Heart right ventricle (tissue), 16 donors: ENCODE measurements around the gene GTF2F1. TPM values are rescaled to one million over a fixed set of nuclear protein-coding genes. Genes with fewer than 3 reads are reported as not detected.

Source experiments
- ATAC-seq, 8 donors: fragments of 200-7000 bp; cut with Tn5 transposase; one replicate each; pipeline ENCODE4 v1.9.1; 2020; ENCODE audit warnings: mild to moderate bottlenecking in 8 of 8, moderate library complexity in 8 of 8, moderate number of reproducible peaks in 1 of 8
- DNase-seq, 2 donors: peaks; one replicate each; pipeline ENCODE4 v3.0.0-alpha.2; 2020
- H3K27ac ChIP-seq, 10 donors: fragments of 200-600 bp; sonication (generic) in 2 of 10; one replicate each; pipeline versions ENCODE4 v1.5.0 to v1.8.0; 2020 to 2022; ENCODE audit warnings: mild to moderate bottlenecking in 3 of 10
- H3K27me3 ChIP-seq, 7 donors: fragments of 200-600 bp; one replicate each; pipeline ENCODE4 v1.8.0; 2021 to 2022; ENCODE audit warnings: mild to moderate bottlenecking in 2 of 7
- H3K36me3 ChIP-seq, 9 donors: fragments of 200-600 bp; sonication (generic) in 1 of 9; one replicate each; pipeline versions ENCODE4 v1.5.0 to v1.8.0; 2020 to 2022; ENCODE audit warnings: mild to moderate bottlenecking in 2 of 9
- H3K4me1 ChIP-seq, 9 donors: fragments of 200-600 bp; sonication (generic) in 1 of 9; one replicate each; pipeline versions ENCODE4 v1.5.0 to v1.8.0; 2020 to 2022; ENCODE audit warnings: mild to moderate bottlenecking in 4 of 9
- H3K4me3 ChIP-seq, 10 donors: fragments of 200-600 bp; sonication (generic) in 2 of 10; one replicate each; pipeline versions ENCODE4 v1.5.0 to v1.8.0; 2020 to 2022; ENCODE audit warnings: mild to moderate bottlenecking in 7 of 10, moderate library complexity in 2 of 10
- H3K9me3 ChIP-seq, 11 donors: fragments of 200-600 bp in 10 of 11; sonication (generic) in 2 of 11; one replicate each; pipeline versions ENCODE4 v1.5.0 to v1.8.0; 2013 to 2022; ENCODE audit warnings: mild to moderate bottlenecking in 2 of 11, control low read depth in 1 of 11, moderate library complexity in 1 of 11
- CTCF ChIP-seq, 9 donors: fragments of 200-600 bp; sonication (generic) in 2 of 9; IDR thresholded peaks; one replicate each; pipeline versions ENCODE4 v1.5.0 to v1.8.0; 2021 to 2022; ENCODE audit warnings: antibody characterized with exemption in 9 of 9, mild to moderate bottlenecking in 5 of 9, moderate library complexity in 1 of 9
- WGBS, 2 donors: extraction: QIAGEN DNeasy Blood & Tissue Kit; methylation state at CpG; one replicate each; pipeline ENCODE4 v1.1.7; 2013; ENCODE audit warnings: inconsistent platforms in 1 of 2; 5-methylcytosine and 5-hydroxymethylcytosine counted together
- intact Hi-C, 10 donors: fragments of 100-400 bp; cut with DNase I; formaldehyde crosslinking; loops; one replicate each; pipeline versions ENCODE4 v1.11.1 to v1.14.2; 2022
- polyA plus RNA-seq, 2 donors: library from polyadenylated mRNA; stranded (reverse); fragments of 200-250 nt; gene quantifications; one replicate each; pipeline ENCODE4 v1.2.3, GENCODE V29; 2013
- total RNA-seq, 10 donors: library from RNA; stranded (reverse); fragmentation: NEBNext Ultra II Directional in 3 of 10; extraction: Animal tissue kit (Norgen Biotek cat#: 25700) in 3 of 10; gene quantifications; one replicate each; pipeline versions ENCODE4 v1.2.1 to v1.2.4, GENCODE V29; 2021 to 2023
- donor health status: Arrhythmogenic right ventricular cardiomyopathy.
- donor health status: ischemic (EF 13 %, LVEDD 7.1; RV severe dilation, severe dysfunction).
- donor health status: healthy with polysubstance abuse.
- donor health status: DM: no; HTN: yes; CAD: no.
- donor health status: DM: no; HTN: no; CAD: no.
- donor health status: ischemic (EF 25% LVEDD 6.9; RV normal size, moderate dysfunction).
- donor health status: ischemic (EF 25% LVEDD 5.7; RV mildly dilated, moderate dysfunction).
- donor health status: healthy.
- donor health status: DM: yes; HTN: yes; CAD: no.
- donor health status: Ischemic cardiomyopathy.
- donor health status: ischemic (EF 35%, LVEDD 5.7; RV mildly dilated, moderate dysfunction).
- donor health status: nonischemic (EF 11% LVEDD 7.7; RV severe dilation, severe dysfunction).
- donor health status: DM: yes; HTN: yes; CAD: no.
- donor health status: PGD.
- donor health status: ischemic (EF 29% LVEDD 5.4; RV normal size, mild dysfunction).
- donor health status: nonischemic (EF 23%, LVEDD 6.1; RV moderate dilation, normal function).

The GTF2F1 gene
- total and polyA plus RNA-seq, 12 donors, result 23.3 to 44.8 (median 30.8) TPM

- no peaks in the 10 kb centered on the region for H3K9me3 ChIP-seq
- no peaks in the 10 kb centered on the region for H3K27me3 ChIP-seq
- peaks cover 0 to 42% (median 5%) of the 10 kb centered on the region in 9 donors for H3K4me1 ChIP-seq
- peaks cover 10 to 88% (median 63%) of the 10 kb centered on the region in 9 donors for H3K36me3 ChIP-seq
- no peak overlapping the region for H3K27ac ChIP-seq
- 93 to 94% methylated on average over 29 of the region's 29 CpGs for WGBS, 2 donors
- peak in 1 of 8 donors; percentile 13 for ATAC-seq
- no peak for DNase-seq
- intact Hi-C loops, result loop anchor here in 1 of 10 donors (10.0 kb wide), 1 partner anchor 192 kb away; no protein-coding TSS in a partner anchor
- H3K4me3 ChIP-seq, result no peak overlapping the region
- TF ChIP-seq CTCF (IDR thresholded peaks at IDR 0.05), result no peak
Observed at GRCh38 chr19:6416658-6417405, 23.9 kb upstream of the GTF2F1 start.

- peaks cover 0 to 33% (median 0%) of the 10 kb centered on the region in 9 donors for H3K4me1 ChIP-seq
- no peak for TF ChIP-seq CTCF (IDR thresholded peaks at IDR 0.05)
- intact Hi-C loops, result loop anchor here in 1 of 10 donors (10.0 kb wide), 1 partner anchor 191 kb away; no protein-coding TSS in a partner anchor
- WGBS, 2 donors, result 94% methylated on average over 32 of the region's 32 CpGs
- ATAC-seq (no peak), DNase-seq (no peak)
- no peaks in the 10 kb centered on the region for H3K27me3 ChIP-seq
- H3K36me3 ChIP-seq, result peaks cover 10 to 76% (median 63%) of the 10 kb centered on the region in 9 donors
- no peak overlapping the region for H3K27ac ChIP-seq
- no peak overlapping the region for H3K4me3 ChIP-seq
- no peaks in the 10 kb centered on the region for H3K9me3 ChIP-seq
Observed at GRCh38 chr19:6415591-6416190, 22.7 kb upstream of the GTF2F1 start.

DNA sequence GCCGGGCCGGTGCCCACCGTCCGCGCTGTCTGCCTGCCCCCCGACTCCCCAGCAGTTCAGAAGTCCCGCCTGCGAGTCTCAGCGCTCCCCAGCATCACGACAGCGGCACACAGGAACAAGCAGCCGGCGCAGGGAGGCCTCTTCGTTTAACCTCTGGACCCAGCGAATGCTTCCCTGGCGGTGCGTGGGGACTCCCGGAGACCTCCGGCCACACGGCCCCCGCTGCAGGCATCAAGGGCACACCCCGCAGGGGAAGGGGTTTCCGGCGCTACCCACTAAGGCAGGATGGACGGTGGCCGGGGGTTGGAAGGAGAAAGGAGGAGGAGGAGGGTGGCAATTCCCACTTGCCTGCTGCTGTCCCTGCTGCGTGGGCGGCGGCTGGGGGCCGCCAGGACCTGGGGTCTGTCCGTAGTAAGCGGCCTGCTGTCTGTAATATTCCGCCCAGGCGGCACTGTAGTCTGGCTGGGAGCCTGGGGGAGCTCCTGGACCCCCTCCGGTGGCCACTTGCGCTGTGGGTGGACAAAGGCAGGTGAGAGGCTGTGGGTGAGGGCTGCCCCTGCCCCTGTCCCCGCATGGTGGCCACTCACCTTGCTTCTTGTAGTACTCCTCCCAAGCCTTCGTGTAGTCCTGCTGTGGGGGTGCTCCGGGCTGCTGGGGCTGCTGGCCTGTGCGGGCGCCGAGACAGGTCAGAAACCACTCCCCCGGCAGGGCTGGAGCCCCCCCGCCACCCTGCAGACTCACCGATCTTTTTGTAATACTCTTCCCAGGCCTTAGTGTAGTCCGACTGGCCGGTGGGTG, 22.0 kb upstream of the GTF2F1 start:
- intact Hi-C loops, result loop anchor here in 1 of 10 donors (10.0 kb wide), 1 partner anchor 190 kb away; no protein-coding TSS in a partner anchor
- ATAC-seq (no peak), DNase-seq (no peak)
- no peak overlapping the region for H3K4me3 ChIP-seq
- H3K4me1 ChIP-seq, result peaks cover 0 to 26% (median 0%) of the 10 kb centered on the region in 9 donors
- H3K9me3 ChIP-seq, result no peaks in the 10 kb centered on the region
- H3K27ac ChIP-seq, result no peak overlapping the region
- 90 to 91% methylated on average over 47 of the region's 47 CpGs for WGBS, 2 donors
- peaks cover 10 to 69% (median 59%) of the 10 kb centered on the region in 9 donors for H3K36me3 ChIP-seq
- H3K27me3 ChIP-seq, result no peaks in the 10 kb centered on the region
- no peak for TF ChIP-seq CTCF (IDR thresholded peaks at IDR 0.05)
